Measurements from ENCODE around the gene OCSTAMP. TPM values are rescaled to one million over a fixed set of nuclear protein-coding genes. Genes with fewer than 3 reads are reported as not detected.

Gene OCSTAMP
- total RNA-seq, 1 experiment from 2014 or later = not detected

DNA sequence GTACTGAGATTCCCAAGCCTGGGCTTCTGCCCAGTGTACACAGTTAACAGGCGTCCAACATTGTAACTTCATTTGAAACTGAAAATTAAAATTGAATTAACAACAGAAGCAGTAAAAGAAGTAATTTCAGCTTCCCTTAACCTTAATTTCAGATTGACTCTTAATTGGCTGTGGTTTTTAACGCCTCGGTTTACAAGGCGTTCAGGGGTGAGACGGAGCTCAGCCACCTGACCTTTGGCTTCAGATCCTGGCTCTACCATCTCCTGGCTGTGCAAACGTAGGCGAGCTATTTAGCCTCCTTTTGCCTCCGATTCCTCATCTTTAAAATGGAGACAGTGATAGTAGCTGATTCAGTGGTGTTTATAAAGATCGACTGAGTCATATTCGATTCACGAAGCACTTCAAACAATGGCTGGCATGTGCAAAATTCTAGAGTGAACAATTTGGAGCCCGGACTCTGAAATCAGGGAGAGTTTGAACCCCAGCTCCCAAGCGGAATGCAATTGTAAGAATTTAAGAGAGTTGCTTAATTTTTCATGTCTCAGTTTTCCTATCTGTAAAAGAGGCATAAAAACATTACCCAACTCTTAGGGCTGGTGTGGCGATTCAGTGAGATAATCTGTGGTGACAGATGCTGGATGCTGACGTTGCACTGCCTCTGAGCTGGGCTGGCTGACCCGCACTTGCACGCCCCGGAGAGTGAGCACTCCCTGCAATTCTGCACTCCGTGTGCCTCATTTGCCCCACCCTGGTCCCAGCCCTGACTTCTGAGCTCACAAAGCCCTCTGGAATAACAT, 23.5 kb upstream of the OCSTAMP start:
- no peak for DNase-seq (ENCODE audit: low read depth)

DNA sequence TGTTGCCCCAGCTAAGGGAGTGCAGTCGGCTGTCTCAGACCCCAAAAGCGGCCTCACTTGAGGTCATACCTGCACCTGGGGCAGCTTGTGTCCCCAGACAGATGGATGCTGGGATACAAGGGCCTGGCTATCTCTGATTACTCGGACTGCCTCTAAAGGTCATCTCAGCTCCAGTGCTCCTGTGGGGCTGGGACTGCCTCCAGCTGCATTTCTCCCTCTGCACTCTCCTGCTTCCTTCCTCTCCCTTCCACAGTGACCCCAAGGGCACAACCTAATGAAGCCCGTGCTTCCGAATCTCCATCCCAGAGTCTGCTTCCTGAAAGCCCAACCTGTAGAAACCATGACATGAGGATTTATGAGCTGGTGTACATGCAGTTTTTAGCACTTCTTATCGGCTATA, 22.8 kb upstream of the OCSTAMP start:
- DNase-seq (ENCODE audit: low read depth) = no peak

DNA sequence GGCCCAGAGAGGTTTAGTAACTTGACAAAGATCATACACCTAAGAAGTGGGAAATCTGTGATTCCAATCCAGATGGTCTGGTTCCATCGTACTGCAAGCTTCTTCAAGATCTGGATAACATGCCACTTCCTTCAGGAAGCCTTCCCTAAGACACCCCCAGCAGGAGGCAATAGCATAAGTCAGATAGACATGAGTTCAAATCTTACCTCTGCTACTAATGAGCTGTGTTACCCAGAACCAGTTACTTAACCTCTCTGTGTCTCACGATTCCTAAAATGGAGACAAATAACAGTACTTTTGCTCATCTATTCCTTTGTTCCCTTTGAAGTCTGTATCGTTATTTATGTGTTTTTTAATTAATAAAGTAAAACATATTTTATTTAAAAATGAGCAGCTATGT, 22.3 kb upstream of the OCSTAMP start:
- DNase-seq (ENCODE audit: low read depth) = no peak

DNA sequence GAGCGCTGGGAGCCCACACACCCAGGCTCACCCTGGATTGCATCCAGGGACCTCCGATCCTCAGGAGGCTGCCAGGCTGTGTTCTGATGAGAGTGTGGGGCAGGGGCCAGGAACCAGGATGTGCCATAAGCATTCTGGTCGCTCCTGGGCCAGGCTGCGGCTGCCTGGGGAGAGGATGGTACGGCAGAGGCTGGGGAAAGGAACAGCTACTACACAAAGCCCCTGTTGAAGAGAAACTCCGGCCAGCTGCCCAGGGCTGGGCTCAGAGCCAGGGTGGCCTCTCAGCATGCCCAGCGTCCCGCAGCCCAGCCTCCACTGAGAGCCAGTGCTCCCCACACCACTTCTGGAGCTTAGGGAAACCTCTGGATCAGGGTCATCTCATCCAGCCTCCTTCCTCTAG, 21.7 kb upstream of the OCSTAMP start:
- DNase-seq (ENCODE audit: low read depth) = no peak

DNA sequence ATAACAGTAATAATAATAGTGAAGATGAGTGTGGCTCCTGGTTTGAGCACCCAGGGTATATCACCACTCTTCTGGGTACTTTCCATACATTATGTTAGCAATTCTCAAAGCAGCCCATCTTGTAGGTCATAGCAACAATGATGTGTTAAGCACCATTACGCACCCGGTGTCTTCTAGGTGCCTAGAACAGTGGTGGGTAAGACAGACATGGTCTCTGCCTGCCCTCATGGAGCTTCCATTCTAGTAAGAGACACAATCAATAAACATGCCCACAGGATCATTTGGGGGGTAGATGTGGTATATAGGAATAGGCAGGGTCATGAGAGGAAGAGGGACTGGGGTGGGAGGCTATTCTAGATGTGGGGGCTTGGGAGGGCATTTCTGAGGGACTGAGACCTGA, 21.0 kb upstream of the OCSTAMP start:
- no peak for DNase-seq (ENCODE audit: low read depth)

DNA sequence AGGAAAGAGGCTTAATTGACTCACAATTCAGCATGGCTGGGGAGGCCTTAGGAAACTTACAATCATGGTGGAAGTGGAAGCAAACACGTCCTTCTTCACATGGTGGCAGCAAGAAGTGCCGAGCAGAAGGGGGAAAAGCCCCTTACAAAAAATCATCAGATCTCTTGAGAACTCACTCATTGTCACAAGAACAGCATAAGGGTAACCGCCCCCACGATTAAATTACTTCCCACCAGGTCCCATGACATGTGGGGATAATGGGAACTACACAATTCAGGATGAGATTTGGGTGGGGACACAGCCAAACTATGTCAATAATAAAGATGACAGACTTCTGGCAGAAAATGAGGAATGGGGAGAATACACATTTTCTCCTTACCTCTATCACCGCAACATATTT, 20.5 kb upstream of the OCSTAMP start:
- DNase-seq (ENCODE audit: low read depth) = no peak

DNA sequence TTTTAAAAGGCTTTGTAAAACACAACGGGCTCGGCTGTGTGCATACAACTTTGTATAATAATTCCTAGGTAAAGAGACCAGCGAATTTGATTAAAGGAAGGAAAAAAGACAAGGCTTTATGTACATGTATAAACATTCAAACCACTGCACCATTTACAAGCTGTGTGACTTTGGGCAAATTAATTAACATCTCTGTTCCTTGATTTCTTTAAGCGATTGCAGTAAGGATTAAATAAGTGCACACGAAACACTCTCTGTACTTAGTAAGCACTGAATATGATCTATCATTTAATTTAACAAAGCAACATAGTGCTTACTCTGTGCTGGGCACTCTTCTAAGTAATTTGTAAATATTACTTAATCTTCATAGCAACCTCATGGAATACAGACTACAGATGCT, 19.5 kb upstream of the OCSTAMP start:
- no peak for DNase-seq (ENCODE audit: low read depth)

DNA sequence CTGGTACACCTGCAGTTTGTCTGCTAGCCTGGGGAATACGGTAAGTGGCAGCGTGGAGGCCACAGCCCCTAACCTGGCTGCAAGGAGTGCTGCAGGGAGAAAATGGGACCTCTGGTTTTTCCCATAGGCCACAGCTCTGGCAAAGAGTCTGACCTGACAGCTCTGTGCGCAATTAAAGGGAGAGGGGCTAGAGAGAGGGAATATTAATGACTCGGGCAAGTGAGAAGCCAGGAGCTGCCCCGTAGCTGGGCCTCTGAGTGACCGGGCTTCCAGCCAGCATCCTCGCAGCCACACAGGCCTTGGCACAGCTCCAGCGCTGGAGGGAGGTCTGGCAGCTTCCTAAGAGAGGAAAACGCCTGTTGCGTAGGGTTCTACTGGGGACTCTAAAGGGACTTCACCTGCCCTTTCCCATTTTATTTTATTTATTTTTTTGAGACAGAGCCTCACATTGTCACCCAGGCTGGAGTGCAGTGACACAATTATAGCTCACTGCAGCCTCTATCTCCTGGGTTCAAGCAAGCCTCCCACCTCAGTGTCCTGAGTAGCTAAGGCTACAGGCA, 18.2 kb upstream of the OCSTAMP start:
- DNase-seq (ENCODE audit: low read depth) = peak; percentile 87

DNA sequence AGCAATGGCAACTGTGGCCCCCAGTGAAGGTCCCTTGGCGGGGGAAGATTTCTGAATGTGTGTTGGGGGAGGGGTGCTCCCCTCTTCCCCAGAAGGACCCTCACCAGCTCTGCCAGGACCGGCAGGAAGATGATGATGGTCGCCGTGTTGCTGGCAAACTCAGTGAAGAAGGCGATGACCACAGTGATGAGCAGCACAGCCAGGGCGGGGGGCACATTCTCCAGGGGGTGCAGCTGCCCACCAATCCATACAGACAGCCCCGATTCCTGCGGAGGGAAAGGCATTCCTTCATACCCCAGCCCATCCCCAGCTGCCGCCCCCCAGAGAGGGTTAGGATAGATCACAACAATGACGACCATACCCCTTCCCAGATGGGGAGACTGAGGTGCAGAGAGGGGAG, 15.7 kb upstream of the OCSTAMP start:
- no peak for DNase-seq (ENCODE audit: low read depth)

DNA sequence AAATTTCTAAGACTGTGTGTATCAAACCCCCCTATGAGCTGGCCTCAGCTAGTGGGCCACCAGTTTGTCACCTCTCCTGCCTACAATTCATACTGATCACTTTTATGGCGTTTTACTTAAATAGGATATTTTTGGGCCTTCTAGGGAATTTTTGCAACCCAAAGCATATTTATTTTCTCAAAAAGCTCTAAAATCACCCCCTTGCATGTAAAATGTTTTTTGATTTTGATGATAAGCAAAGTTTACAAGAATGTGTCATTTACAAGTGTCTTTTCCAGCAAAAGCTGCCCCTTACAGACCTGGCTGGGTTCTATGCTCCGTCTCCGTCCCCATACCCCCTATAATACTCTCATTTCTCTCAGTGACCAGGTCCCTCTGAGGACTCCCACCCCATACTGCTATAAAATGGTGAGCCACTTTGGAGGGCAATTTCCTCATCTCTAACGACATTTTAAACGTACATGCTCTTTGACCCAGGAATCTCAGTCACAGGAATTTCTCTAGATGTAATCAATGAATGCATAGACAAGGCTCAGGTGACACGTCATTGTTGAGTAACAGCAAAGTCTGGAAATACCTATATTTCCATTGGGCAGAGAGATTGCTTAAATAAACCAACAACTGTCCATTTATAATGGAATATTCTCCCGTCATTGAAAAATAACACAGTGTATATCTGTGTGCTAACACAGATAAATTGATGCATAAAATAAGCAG, 13.9 kb upstream of the OCSTAMP start:
- no peak for DNase-seq (ENCODE audit: low read depth)

DNA sequence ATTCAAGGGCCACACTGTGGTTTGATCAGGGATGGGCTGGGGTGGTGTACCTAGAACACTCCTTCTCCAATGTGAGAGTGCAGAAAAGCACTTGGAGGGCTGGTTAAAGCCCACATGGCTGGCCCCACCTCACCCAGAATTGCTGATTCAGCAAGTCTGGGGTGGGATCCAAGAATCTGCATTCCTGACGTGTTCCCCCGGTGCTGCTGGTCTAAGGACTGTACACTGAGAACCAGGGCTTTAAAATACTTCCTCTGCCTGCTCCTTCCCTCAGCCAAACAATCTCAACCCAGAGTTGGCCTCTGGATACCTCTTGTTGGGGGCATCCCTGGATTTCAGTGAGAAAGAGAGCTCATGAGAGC, 13.4 kb upstream of the OCSTAMP start:
- no peak for DNase-seq (ENCODE audit: low read depth)

DNA sequence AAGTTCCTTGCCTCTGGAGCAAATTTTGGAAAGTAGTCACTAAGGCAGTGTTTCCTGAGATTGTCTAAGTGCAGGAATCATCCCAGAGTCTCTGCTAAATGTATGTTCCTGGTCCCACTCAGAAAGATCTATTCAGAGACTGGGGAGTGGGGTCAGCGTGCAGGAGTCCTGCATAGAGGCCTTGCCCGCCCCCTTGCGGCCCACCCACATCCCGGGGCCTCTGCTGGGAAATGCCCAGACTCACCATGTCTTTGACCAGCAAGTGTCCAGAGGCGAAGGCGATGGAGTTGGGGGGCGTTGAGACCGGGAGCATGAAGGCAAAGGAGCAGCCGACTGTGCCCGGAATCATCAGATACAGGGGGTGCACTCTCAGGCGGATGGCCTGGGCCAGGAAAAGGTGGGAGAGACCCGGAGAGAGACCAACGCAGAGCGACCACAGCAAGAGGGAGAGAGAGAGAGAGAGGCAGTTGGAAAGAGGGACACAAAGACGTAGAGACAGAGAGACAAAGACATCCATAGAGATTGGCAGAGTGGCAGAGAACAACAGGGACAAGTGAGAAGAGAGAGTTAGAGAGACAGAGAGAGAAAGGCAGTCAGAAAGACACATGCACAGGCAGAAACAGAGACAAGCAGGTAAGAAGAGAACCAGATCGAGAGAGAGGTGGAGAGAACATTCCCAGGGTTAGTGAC, 12.9 kb upstream of the OCSTAMP start:
- no peak for DNase-seq (ENCODE audit: low read depth)

DNA sequence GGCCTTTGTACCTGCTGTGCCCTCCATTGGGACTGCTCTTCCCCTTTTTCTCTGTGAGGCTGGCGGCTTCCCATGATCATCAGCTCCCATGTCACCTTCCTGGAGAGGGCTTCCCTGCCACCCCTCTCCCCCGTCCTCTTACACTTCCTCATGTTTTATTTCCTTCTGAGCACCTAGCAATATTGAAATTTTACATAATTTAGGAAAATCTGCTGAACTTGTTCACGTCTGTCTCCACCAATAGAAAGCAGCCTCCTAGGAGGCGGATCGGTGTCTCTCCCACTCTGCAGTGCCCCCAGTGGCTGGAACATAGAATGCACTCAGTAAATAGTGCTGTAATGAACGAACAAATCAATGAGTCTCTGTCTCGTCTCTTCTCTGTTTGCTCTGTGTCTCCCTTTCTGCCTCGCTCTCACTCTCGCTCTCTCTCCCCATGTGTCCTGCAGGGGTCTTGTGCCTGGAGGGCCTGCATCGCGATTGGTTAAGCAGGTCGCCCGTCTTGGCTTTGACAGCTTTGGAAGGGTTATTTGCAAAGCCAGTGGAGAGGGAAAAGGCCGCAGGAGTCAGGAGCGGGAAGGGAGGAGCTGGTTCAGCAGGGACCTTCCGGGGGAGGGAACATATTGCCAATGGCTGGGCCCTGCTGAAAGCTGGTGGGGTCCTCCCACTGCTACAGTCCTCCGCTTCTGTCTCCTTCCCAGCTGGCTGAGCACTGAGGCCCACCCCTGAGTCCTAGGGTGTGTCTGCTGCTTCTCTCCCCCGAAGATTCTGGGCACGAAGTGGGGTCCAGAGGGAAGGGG, 12.1 kb upstream of the OCSTAMP start:
- peak; percentile 69 for DNase-seq (ENCODE audit: low read depth)

DNA sequence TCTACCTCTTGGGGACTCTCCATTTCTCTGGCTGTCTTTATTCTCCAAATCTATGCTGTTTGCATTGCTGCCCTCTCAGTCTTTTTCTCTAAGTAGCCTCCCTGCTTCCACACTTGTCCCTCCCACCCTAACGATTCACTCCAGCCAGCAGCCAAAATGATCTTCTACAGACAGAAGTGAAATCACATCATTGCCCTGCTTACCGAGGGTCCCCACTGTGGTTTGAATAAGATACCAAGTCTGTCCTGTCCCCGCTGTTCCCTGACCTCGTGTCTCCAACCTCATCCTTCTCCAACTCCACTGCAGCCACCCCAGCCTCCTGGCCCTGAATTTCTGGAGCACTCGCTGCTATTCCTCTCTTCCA, 11.5 kb upstream of the OCSTAMP start:
- no peak for DNase-seq (ENCODE audit: low read depth)

DNA sequence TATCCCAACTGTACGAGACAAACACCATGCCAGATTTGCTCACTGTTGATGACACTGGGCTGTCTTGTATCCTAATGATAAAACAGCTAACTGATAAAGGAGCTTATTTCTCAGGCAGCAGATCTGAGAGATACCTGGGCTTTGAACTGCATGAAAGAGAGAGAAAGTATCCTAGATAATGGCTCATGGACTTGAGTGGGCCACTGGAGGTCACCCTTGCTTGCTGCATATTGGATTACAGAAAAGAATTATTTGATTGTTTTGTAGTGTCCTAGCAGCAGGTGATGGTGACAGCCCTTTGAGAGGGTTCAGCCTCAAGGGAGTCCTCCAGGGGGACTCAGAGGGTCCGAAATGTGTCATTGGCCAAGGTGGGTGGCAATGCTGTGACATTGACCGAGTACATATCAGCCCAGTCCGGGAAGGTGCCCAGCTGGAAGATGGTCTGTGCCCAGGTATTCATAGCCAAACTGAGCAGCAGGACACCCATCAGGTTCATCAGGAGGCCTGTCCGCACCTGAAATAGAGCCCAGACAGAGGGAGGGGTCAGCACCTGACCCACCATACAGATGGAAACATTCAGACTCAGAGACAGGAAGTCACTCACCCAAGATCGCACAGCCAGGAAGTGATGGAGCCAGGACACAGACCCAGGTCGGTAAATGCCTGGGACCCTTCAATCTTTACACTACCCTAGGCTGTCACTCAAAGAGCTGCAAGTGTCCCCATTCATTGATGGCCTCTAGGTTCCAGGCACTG, 9.4 kb upstream of the OCSTAMP start:
- no peak for DNase-seq (ENCODE audit: low read depth)

DNA sequence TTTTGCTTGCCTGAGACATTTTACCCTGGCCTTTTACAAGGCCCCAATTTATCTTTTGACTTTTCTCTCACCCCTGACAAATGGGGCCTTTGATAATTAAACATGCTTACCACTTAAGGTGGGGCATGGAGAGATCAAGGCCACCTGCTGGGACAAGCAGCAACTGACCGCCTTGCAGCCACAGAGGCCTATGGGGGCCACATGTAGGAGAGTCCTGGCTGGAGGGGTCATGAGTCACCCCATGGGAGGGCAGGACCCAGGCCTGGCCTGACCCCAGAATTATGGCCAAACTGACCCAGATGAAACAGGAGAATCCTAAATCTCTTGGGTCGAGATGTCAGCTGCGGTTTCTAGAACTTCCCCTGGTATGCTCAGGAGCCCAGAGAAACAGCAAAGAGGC, 8.5 kb upstream of the OCSTAMP start:
- no peak for DNase-seq (ENCODE audit: low read depth)

DNA sequence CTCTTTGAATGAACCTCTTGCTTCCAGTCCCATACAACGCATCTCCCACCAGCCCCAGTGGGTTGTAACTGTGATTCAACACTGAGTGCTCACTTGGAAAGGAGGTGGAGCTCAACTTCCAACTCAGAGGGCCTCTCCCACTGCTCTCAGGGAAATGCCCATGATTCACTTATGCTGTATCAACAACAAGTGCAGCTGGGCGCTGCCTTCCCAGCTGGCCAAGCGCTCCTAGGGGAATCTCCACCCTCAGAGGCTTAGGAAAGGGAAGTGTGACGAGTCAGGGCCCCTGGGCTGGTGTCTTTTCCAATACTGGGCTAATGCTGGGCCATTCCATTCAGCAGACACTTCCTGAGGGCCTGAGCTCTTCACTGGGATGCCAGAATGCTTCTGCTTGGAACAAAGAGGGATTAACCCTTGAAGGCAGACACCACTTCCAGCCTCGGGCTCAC, 8.1 kb upstream of the OCSTAMP start:
- DNase-seq (ENCODE audit: low read depth) = peak; percentile 94

DNA sequence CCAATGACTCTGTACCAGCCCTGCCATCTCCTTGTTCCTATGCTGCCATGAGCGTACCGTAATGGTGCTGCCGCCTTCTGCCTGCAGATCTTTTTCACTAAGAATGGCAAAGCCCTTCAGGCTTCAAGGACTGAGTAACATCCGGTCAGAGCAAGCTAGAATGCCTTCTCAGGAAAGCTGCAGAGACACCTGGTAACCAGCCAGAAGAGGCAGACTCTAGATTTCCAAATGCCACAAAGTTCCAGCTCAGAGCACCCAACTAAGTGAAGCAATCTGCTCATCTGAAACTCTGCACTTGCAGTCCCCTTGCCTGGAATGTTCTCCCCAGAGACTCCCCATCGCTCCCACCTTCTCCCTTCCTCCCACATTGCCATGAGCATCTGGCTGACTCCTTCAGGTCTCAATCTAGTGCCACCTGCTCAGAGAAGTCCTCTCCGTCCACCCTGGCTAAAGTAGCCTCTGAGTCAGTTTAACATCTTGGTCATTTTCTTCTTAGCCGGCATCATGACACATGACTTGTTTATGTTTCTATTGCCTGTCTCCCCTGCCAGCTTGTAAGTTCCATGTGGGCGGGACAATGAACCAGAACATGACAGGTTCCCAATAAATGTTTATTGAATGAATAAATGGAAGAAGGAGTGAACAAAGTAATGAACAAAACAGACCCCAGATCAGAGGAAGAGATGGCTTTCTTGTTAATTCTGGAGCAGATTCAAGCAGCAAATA, 6.9 kb upstream of the OCSTAMP start:
- DNase-seq (ENCODE audit: low read depth) = peak; percentile 39

DNA sequence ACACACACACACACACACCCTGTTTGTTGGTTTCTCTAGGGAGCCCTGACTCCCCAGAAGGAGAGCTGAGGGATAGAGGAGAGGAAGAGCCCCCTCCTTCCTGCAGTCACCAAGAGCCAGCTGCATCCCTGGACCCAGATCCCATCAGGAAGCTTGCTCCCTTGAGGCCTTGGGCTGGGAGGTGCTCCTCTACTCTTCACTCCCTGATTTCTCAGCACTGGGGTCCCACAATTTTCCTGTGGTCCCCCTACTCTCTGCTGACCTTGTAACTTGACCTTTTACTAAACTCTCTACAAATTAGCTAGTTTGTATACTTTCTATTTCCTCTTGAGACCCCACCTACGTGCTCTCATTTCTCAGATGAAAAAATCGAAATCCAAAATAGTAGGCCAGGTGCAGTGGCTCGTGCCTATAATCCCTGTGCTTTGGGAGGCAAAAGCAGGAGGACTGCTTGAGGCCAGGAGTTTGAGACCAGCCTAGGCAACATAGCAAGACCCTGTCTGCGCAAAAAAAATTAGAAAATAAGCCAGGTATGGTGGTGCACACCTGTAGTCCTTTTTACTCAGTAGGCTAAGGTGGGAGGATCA, 5.0 kb upstream of the OCSTAMP start:
- DNase-seq (ENCODE audit: low read depth) = no peak

DNA sequence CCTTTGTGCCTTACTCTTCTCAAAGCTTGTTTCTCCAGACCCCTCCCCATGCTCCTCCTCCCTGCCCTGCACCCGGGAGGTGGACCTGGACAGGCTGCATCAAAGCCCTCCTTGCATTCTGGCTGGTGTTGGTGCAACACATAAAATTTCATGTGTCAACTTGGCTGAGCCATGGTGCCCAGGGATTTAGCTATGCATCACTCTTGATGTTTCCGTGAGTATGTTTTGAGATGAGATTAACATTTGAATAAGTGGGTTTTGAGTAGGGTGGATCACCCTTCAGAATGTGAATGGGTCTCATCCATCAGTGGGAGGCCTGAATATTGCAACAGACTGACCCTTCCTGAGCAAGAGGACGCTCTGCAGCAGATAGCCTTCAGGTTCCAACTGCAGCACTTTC, 4.4 kb upstream of the OCSTAMP start:
- DNase-seq (ENCODE audit: low read depth) = no peak

Measured in Daoy (cell line).